ENCODE measurements around the gene SYNE4.

- TF ChIP-seq POLR2AphosphoS5 (IDR thresholded peaks at IDR 0.05; ENCODE audit: low read depth, low read length): no peak
- TF ChIP-seq SPI1 (IDR thresholded peaks at IDR 0.05; ENCODE audit: low read depth, low read length): no peak
- TF ChIP-seq PAX5 (IDR thresholded peaks at IDR 0.05; ENCODE audit: insufficient read depth, low read length, severe bottlenecking): no peak
- TF ChIP-seq POLR2A (IDR thresholded peaks at IDR 0.05; ENCODE audit: low read depth, low read length): no peak
- TF ChIP-seq TAF1 (IDR thresholded peaks at IDR 0.05; ENCODE audit: low read depth, low read length): no peak
Observed at GRCh38 chr19:36001605-36002004, 7.0 kb downstream of the SYNE4 start.

Data from GM12891 (cell line).